ENCODE data around the gene NAGPA.

The NAGPA gene

GRCh38 chr16:5003828-5004227 is 29.9 kb downstream of the NAGPA start:
- no peak for TF ChIP-seq CTCF (conservative IDR thresholded peaks at IDR 0.05; ENCODE audit: low read depth, low read length)
- DNase-seq (ENCODE audit: low read depth) = no peak
- H3K4me3 ChIP-seq (ENCODE audit: low read length) = no peak overlapping the region

- DNase-seq (ENCODE audit: low read depth) = no peak
- no peak for TF ChIP-seq CTCF (conservative IDR thresholded peaks at IDR 0.05; ENCODE audit: low read depth, low read length)
- H3K4me3 ChIP-seq (ENCODE audit: low read length) = no peak overlapping the region
Measured at GRCh38 chr16:5003211-5003610, 30.5 kb downstream of the NAGPA start.

- TF ChIP-seq CTCF (conservative IDR thresholded peaks at IDR 0.05; ENCODE audit: low read depth, low read length) = no peak
- no peak for DNase-seq (ENCODE audit: low read depth)
Measured at GRCh38 chr16:5002699-5003143, 31.0 kb downstream of the NAGPA start.

GRCh38 chr16:5001986-5002385 is 31.7 kb downstream of the NAGPA start:
- no peak overlapping the region for H3K4me3 ChIP-seq (ENCODE audit: low read length)
- TF ChIP-seq CTCF (conservative IDR thresholded peaks at IDR 0.05; ENCODE audit: low read depth, low read length) = no peak
- no peak for DNase-seq (ENCODE audit: low read depth)

More at GRCh38 chr16:5002699-5003143, 31.0 kb downstream of the NAGPA start:
- no peak overlapping the region for H3K4me3 ChIP-seq (ENCODE audit: low read length)

GRCh38 chr16:5001571-5001970 is 32.2 kb downstream of the NAGPA start:
- TF ChIP-seq CTCF (conservative IDR thresholded peaks at IDR 0.05; ENCODE audit: low read depth, low read length) = no peak
- H3K4me3 ChIP-seq (ENCODE audit: low read length) = no peak overlapping the region
- no peak for DNase-seq (ENCODE audit: low read depth)

- DNase-seq (ENCODE audit: low read depth) = no peak
- no peak overlapping the region for H3K4me3 ChIP-seq (ENCODE audit: low read length)
- TF ChIP-seq CTCF (conservative IDR thresholded peaks at IDR 0.05; ENCODE audit: low read depth, low read length) = no peak
Measured at GRCh38 chr16:5000573-5001001, 33.1 kb downstream of the NAGPA start.

- H3K4me3 ChIP-seq (ENCODE audit: low read length) = no peak overlapping the region
- no peak for DNase-seq (ENCODE audit: low read depth)
- TF ChIP-seq CTCF (conservative IDR thresholded peaks at IDR 0.05; ENCODE audit: low read depth, low read length) = no peak
Measured at GRCh38 chr16:4994719-4995434, 38.9 kb downstream of the NAGPA start.
